OCI-M2 (cell line): ENCODE results near the gene MED16.

ENCODE experiments used
- DNase-seq: peaks from one replicate; lab custom pipeline; 2025; ENCODE audit not compliant: unreplicated experiment; lab: John Stamatoyannopoulos, UW

Gene MED16

GRCh38 chr19:892894-893689 is at the start of gene MED16, which contains the start of gene RNU6-9:
TSS of gene MED16 (minus strand) at chr19:893187. CDS start at chr19:891131, 2,056 bp downstream.
TSS of gene RNU6-9 (plus strand) at chr19:893484.
- DNase-seq, result peak; percentile 66

- no peak for DNase-seq
Measured at GRCh38 chr19:942133-942645, 49.2 kb upstream of the MED16 start.

GRCh38 chr19:941292-942132 is 48.5 kb upstream of the MED16 start:
- DNase-seq, result no peak

GRCh38 chr19:940591-941291 is 47.8 kb upstream of the MED16 start:
- DNase-seq, result no peak

GRCh38 chr19:939922-940321 is 46.9 kb upstream of the MED16 start:
- DNase-seq, result no peak

- no peak for DNase-seq
Measured at GRCh38 chr19:939439-939838, 46.5 kb upstream of the MED16 start.

GRCh38 chr19:938233-938923 is 45.4 kb upstream of the MED16 start:
- no peak for DNase-seq

- no peak for DNase-seq
Measured at GRCh38 chr19:937259-937694, 44.3 kb upstream of the MED16 start.

- no peak for DNase-seq
Measured at GRCh38 chr19:936175-936546, 43.2 kb upstream of the MED16 start.

- DNase-seq, result no peak
Measured at GRCh38 chr19:934865-935479, 42.0 kb upstream of the MED16 start.

GRCh38 chr19:934197-934840 is 41.3 kb upstream of the MED16 start:
- no peak for DNase-seq

- DNase-seq, result no peak
Measured at GRCh38 chr19:933553-933882, 40.5 kb upstream of the MED16 start.

- no peak for DNase-seq
Measured at GRCh38 chr19:932648-933552, 39.9 kb upstream of the MED16 start.

GRCh38 chr19:931860-932647 is 39.1 kb upstream of the MED16 start:
- no peak for DNase-seq

GRCh38 chr19:929891-930258 is 36.9 kb upstream of the MED16 start:
- DNase-seq, result no peak

GRCh38 chr19:929203-929890 is 36.4 kb upstream of the MED16 start:
- DNase-seq, result no peak

- no peak for DNase-seq
Measured at GRCh38 chr19:928471-929202, 35.6 kb upstream of the MED16 start.
